ENCODE data around the gene LOXHD1. TPM values are rescaled to one million over a fixed set of nuclear protein-coding genes. Genes with fewer than 3 reads are reported as not detected.

The LOXHD1 gene
- total RNA-seq, 1 experiment from 2014 or later, result 25.5 TPM

DNA sequence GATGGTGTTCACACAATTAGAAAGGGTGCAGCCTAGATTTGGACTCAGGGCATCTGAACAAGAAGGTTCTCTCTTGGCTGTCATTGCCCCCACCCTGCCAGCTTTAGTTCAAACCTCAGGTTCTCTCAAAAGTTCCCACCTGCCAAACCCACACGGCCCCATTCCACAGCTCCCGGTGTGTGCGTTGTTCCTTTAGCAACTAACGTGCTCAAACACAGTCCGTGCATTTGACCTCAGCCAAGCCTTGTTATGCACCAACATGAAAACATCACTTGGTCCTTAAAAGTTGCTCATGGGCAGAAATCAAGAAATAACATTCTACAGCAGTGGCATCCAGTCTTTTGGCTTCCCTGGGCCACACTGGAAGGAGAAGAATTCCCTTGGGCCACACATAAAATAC, 32.0 kb downstream of the LOXHD1 start:
- no peak for TF ChIP-seq EZH2 (IDR thresholded peaks at IDR 0.05; ENCODE audit: borderline replicate concordance, low read depth, low read length, poor library complexity, severe bottlenecking)
- TF ChIP-seq, protein P1, sequence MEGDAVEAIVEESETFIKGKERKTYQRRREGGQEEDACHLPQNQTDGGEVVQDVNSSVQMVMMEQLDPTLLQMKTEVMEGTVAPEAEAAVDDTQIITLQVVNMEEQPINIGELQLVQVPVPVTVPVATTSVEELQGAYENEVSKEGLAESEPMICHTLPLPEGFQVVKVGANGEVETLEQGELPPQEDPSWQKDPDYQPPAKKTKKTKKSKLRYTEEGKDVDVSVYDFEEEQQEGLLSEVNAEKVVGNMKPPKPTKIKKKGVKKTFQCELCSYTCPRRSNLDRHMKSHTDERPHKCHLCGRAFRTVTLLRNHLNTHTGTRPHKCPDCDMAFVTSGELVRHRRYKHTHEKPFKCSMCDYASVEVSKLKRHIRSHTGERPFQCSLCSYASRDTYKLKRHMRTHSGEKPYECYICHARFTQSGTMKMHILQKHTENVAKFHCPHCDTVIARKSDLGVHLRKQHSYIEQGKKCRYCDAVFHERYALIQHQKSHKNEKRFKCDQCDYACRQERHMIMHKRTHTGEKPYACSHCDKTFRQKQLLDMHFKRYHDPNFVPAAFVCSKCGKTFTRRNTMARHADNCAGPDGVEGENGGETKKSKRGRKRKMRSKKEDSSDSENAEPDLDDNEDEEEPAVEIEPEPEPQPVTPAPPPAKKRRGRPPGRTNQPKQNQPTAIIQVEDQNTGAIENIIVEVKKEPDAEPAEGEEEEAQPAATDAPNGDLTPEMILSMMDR (conservative IDR thresholded peaks at IDR 0.05; ENCODE audit: low read depth, low read length), result no peak
- Histone ChIP-seq H3K27ac (ENCODE audit: low read depth, low read length, poor library complexity, severe bottlenecking) (no peak overlapping the region), H3K4me3 (ENCODE audit: low read depth, low read length, poor library complexity, severe bottlenecking) (no peak overlapping the region), H3K9me3 (ENCODE audit: low read depth, low read length, poor library complexity, severe bottlenecking) (no peaks in the 10 kb centered on the region), H3K27me3 (replicated peaks; ENCODE audit: insufficient read depth, low read depth, low read length, poor library complexity) (no peaks in the 10 kb centered on the region), H3K36me3 (ENCODE audit: insufficient read depth, low read length, poor library complexity, severe bottlenecking) (no peaks in the 10 kb centered on the region), H3K4me1 (ENCODE audit: insufficient read depth, low read length, poor library complexity, severe bottlenecking) (peaks cover 11% of the 10 kb centered on the region)
- ChIA-PET POLR2A (ENCODE audit: low non-redundant PET) (no interaction called here), CTCF (interaction anchor here (0.5 to 1.6 kb wide), 3 partner anchors 33 to 217 kb away, joined by 3 to 4 read pairs (median 3); no protein-coding TSS in a partner anchor)
- intact Hi-C loops (cut with micrococcal nuclease; ENCODE audit: unreplicated experiment), result no loop called here
- no peak for DNase-seq (ENCODE audit: low spot score)
- no TSS peak for BruUV-seq (replicated peaks)

DNA sequence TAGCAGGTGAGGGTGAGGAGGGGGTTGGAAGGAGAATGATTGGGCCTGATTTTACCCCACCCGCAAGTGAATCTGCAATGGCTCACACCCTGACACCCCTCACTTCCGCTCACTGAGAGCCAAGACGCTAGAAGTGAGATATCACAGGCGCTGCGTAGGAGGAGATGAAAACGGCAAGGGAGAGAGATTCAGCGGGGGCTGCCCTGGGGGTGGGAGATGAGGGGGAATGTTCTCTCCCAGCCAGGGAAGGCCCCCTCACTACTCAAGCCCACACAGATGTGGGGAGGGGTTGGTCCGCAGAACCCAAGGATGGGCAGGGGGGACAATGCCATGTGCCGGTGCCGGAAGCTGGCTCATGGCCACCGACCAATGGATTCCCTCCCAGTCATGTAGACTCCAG, 32.9 kb downstream of the LOXHD1 start:
- no peak for DNase-seq (ENCODE audit: low spot score)
- Histone ChIP-seq H3K4me1 (ENCODE audit: insufficient read depth, low read length, poor library complexity, severe bottlenecking) (peaks cover 11% of the 10 kb centered on the region), H3K27ac (ENCODE audit: low read depth, low read length, poor library complexity, severe bottlenecking) (no peak overlapping the region), H3K9me3 (ENCODE audit: low read depth, low read length, poor library complexity, severe bottlenecking) (no peaks in the 10 kb centered on the region), H3K36me3 (ENCODE audit: insufficient read depth, low read length, poor library complexity, severe bottlenecking) (no peaks in the 10 kb centered on the region), H3K27me3 (replicated peaks; ENCODE audit: insufficient read depth, low read depth, low read length, poor library complexity) (no peaks in the 10 kb centered on the region), H3K4me3 (ENCODE audit: low read depth, low read length, poor library complexity, severe bottlenecking) (no peak overlapping the region)
- intact Hi-C loops (cut with micrococcal nuclease; ENCODE audit: unreplicated experiment), result no loop called here
- CTCF ChIA-PET, result interaction anchor here (1.4 to 2.5 kb wide), 4 partner anchors 68 to 476 kb away, joined by 5 to 17 read pairs (median 10); a partner anchor contains a TSS
- no TSS peak for BruUV-seq (replicated peaks)
- TF ChIP-seq, protein P1 (conservative IDR thresholded peaks at IDR 0.05; ENCODE audit: low read depth, low read length), result no peak
- TF ChIP-seq EZH2 (IDR thresholded peaks at IDR 0.05; ENCODE audit: borderline replicate concordance, low read depth, low read length, poor library complexity, severe bottlenecking), result no peak
- POLR2A ChIA-PET (ENCODE audit: low non-redundant PET), result no interaction called here

DNA sequence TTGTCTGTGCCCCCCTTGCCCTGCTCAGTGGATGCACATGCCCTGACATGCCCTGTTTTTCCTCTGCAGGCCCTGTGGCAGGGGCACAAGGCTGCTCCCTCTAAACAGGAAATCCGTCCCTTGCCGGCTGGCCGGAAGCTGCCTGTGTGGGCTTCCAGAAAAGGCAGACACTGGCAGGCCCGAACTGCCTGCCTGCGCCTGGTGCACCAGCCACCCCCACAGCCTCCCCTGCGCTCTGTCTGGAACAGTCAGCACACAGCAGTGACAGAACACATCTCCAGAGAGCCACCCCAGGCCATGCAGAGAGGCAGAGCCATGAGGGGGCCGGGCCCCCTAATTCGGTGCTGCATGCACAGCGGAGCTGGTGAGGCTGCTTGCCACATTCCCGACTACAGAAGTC, 33.5 kb downstream of the LOXHD1 start:
- H3K27me3 ChIP-seq (replicated peaks; ENCODE audit: insufficient read depth, low read depth, low read length, poor library complexity), result no peaks in the 10 kb centered on the region
- ChIA-PET POLR2A (ENCODE audit: low non-redundant PET) (interaction anchor here (0.7 kb wide), 1 partner anchor 276 kb away, joined by 3 read pairs; no protein-coding TSS in a partner anchor), CTCF (interaction anchor here (1.0 to 2.5 kb wide), 7 partner anchors 35 to 475 kb away, joined by 3 to 17 read pairs (median 7); a partner anchor contains a TSS)
- H3K36me3 ChIP-seq (ENCODE audit: insufficient read depth, low read length, poor library complexity, severe bottlenecking), result no peaks in the 10 kb centered on the region
- intact Hi-C loops (cut with micrococcal nuclease; ENCODE audit: unreplicated experiment), result loop anchor here (1.0 kb wide), 1 partner anchor 342 kb away; no protein-coding TSS in a partner anchor
- no peak overlapping the region for H3K4me3 ChIP-seq (ENCODE audit: low read depth, low read length, poor library complexity, severe bottlenecking)
- TF ChIP-seq, protein P1 (conservative IDR thresholded peaks at IDR 0.05; ENCODE audit: low read depth, low read length), result no peak
- no peak for TF ChIP-seq EZH2 (IDR thresholded peaks at IDR 0.05; ENCODE audit: borderline replicate concordance, low read depth, low read length, poor library complexity, severe bottlenecking)
- no TSS peak for BruUV-seq (replicated peaks)
- H3K9me3 ChIP-seq (ENCODE audit: low read depth, low read length, poor library complexity, severe bottlenecking), result no peaks in the 10 kb centered on the region
- H3K27ac ChIP-seq (ENCODE audit: low read depth, low read length, poor library complexity, severe bottlenecking), result no peak overlapping the region
- H3K4me1 ChIP-seq (ENCODE audit: insufficient read depth, low read length, poor library complexity, severe bottlenecking), result peaks cover 11% of the 10 kb centered on the region
- DNase-seq (ENCODE audit: low spot score), result peak; percentile 64
